ENCODE measurements around the gene S100B.
A peak's percentile ranks its signal among the peaks of the same experiment; 100 is the strongest.

The S100B gene

DNA sequence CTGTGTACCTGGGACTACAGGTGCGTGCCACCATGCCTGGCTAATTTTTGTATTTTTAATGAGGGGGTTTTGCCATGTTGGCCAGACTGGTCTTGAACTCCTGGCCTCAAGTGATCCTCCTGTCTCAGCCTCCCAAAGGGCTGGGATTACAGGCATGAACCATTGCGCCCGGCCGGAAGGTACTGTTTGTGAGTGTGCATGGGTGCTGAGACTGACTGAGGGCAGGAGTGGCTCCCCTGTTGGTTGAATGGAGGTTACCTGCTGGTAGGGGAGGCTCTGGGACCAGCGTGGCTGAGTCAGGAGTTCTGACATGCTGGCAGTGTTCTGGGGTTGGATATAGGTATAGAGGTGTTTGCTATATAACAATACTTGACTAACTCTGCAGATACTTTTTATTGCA lies 41.0 kb upstream of the S100B start:
- H3K4me3 ChIP-seq (ENCODE audit: low read length), result no peak overlapping the region
- TF ChIP-seq CTCF (conservative IDR thresholded peaks at IDR 0.05; ENCODE audit: low read length), result no peak
- no peak for DNase-seq (ENCODE audit: low read depth)

DNA sequence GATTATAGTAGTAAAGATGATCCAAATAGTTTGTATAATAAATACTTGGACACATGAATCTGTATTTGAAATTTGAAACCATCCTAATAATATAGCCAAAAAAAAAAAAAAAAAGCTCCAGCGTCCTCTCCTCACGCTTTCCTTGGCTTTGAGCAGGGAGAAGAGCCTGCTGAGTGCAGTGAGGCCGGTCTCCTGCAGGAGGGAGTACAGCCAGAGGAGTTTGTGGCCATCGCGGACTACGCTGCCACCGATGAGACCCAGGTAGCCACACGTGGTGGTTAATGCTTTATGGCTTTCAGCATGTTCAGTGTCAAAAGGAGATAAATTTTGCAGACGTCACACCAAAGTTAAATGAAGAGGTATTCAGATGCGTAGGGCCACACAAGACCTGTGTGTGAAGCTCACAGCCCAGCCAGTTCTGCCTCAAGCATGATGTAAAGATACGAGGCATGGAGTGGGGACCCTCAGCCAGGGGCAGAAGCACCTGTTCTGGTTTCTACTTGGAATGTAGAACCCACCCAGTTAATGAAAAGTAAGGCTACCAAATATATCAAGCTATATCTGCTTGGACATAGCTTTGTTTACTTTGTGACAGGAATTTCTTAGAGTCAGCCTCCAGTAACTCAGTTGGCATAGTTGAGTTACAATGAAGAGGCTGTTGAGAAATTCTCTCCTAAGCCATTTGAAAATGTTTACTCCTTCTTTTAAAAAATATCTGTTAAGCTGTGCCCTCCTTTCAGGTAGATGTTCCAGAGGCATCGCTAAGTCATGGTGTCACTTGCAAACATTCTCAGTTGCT lies 38.7 kb upstream of the S100B start:
- no peak for DNase-seq (ENCODE audit: low read depth)

GRCh38 chr21:46641656-46642055 lies 36.8 kb upstream of the S100B start:
- DNase-seq (ENCODE audit: low read depth), result no peak
- no peak overlapping the region for H3K4me3 ChIP-seq (ENCODE audit: low read length)
- no peak for TF ChIP-seq CTCF (conservative IDR thresholded peaks at IDR 0.05; ENCODE audit: low read length)

More for the DNA sequence above, 38.7 kb upstream of the S100B start:
- TF ChIP-seq CTCF (conservative IDR thresholded peaks at IDR 0.05; ENCODE audit: low read length), result no peak
- H3K4me3 ChIP-seq (ENCODE audit: low read length), result no peak overlapping the region

DNA sequence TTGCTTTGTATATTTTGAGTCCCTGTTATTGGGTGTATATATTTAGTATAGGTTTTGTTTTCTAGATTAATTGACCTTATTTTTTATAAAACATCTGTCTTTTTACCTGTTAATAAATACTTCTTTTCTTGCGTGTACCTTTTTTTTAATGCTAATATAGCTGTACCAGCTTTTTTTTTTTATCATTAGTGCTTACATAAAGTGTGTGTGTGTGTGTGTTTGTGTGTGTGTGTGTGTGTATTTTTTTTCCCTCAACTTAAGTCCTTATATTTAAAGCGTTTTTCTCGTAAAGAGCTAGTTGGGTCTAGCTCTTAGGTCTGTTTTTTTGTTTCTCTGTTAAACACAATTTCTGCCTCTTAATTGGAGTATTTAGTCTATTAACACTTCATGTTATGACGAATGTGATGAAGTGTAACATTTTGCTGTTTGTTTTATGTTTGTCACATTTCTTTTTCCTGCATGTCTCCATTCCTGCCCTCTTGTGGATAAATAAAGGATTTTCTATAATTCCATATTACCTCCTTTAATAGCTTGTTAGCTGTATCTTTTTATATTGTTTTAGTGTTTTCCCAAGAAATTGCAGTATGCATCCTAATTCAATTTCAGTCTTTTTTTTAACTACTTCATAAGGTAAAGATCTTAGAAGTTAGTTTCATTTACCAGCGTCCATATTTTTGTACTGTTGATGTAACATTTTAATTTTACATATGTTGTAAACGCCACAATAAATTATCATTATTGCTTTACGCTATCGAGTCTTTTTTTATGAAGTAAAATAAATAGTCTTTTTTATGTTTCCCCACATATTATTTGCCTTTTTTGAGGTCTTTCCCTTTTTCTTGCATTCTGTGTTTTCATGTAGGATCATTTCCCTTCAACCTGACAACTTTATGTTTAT lies 34.9 kb upstream of the S100B start:
- peak; percentile 41 for DNase-seq (ENCODE audit: low read depth)
- H3K4me3 ChIP-seq (ENCODE audit: low read length), result no peak overlapping the region
- peak; percentile 60 for TF ChIP-seq CTCF (conservative IDR thresholded peaks at IDR 0.05; ENCODE audit: low read length)

- no peak for DNase-seq (ENCODE audit: low read depth)
- TF ChIP-seq CTCF (conservative IDR thresholded peaks at IDR 0.05; ENCODE audit: low read length), result no peak
Observed at GRCh38 chr21:46637952-46638746, 33.3 kb upstream of the S100B start.

DNA sequence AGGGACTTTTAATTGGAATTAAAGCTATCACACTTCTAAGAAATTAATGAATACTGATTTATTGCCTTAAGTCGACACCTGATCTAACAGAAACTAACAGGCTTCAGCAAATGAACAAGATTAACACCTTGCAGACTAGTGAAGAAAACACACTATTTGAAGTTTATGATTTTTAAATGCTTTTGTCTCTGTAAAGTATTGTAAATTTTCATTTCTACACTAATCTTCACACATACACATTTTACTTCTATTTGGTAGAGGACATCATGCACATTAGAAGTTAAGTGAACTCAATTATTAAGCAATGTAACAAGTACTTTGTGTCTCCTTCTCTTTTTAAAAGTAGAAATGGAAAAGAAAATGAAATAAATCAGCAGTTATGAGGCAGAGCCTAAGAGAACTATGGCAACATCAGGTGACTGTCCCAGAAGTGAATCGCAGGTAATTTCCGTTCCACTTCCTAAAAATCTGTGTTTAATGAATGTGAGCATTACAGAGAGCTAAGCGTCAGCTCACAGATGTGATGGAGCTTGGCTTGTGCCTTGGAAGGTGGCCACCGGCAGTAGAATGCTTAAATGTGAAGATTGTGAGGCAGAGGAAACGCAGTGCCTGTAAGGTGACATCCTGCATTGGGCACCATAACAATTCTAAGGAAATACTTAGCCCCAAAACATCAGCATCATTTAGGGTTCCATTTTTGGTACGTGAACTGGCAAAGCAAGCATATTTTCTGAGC lies 31.8 kb upstream of the S100B start:
- TF ChIP-seq CTCF (conservative IDR thresholded peaks at IDR 0.05; ENCODE audit: low read length), result no peak
- H3K4me3 ChIP-seq (ENCODE audit: low read length), result peak overlapping the region; percentile 100
- no peak for DNase-seq (ENCODE audit: low read depth)

More at GRCh38 chr21:46637952-46638746, 33.3 kb upstream of the S100B start:
- peak overlapping the region; percentile 17 for H3K4me3 ChIP-seq (ENCODE audit: low read length)

Data from AG10803 (cell line).